ENCODE data around the gene LAMA4. TPM values are rescaled to one million over a fixed set of nuclear protein-coding genes. Genes with fewer than 3 reads are reported as not detected.

Gene LAMA4
- total RNA-seq, 1 experiment from 2014 or later, result 1.1 TPM

DNA sequence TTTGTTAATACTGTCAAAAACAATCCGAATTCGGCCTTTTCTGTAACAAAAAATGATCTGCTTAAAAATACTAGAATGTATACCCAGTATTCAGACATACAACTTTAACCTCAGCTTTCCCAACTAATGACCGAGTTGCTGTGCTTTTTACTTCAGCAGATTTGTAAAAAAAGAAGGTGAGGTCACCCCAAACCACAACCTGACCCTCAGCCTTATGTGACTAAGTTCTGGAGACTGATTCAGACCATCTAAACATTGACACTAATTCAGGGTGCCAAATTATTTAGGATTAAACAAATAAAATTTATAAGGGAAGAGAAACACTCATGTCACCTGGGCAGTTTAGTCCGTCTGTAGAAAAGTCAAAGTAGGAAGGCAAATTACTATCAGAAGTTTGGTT is 192.8 kb downstream of the LAMA4 start:
- no peak for DNase-seq
- no peak overlapping the region for H3K4me3 Mint-ChIP-seq
- H3K27ac ChIP-seq (ENCODE audit: insufficient read length, low read depth, low read length), result no peak overlapping the region
- H4K91ac ChIP-seq (ENCODE audit: insufficient read length, low read depth, low read length), result no peak overlapping the region
- H3T11ph ChIP-seq (ENCODE audit: low read length), result no peak overlapping the region
- no peaks in the 10 kb centered on the region for H3K36me3 Mint-ChIP-seq (ENCODE audit: insufficient read depth in 1 of 3, low read depth in 3 of 3)
- no peak overlapping the region for H2BK12ac ChIP-seq (ENCODE audit: insufficient read length, low read depth, low read length)
- H4K20me1 ChIP-seq (ENCODE audit: control insufficient read depth, insufficient read depth, insufficient read length), result no peaks in the 10 kb centered on the region
- H3K27me3 ChIP-seq (ENCODE audit: insufficient read depth, low read length), result no peaks in the 10 kb centered on the region
- H3K9me3 Mint-ChIP-seq, result no peaks in the 10 kb centered on the region
- H3K9me3 ChIP-seq (ENCODE audit: control insufficient read depth, low read depth, low read length), result no peaks in the 10 kb centered on the region
- no peak overlapping the region for H3K27ac Mint-ChIP-seq
- H2BK15ac ChIP-seq (ENCODE audit: low read depth, low read length), result no peak overlapping the region
- H3K23ac ChIP-seq (ENCODE audit: insufficient read length, low read depth, low read length), result no peak overlapping the region
- no peak overlapping the region for H3K9ac ChIP-seq (ENCODE audit: extremely low read depth, insufficient read length, low read length)
- H3K4me1 ChIP-seq (ENCODE audit: insufficient read depth, low read length), result no peaks in the 10 kb centered on the region
- no peaks in the 10 kb centered on the region for H3K79me2 ChIP-seq (ENCODE audit: insufficient read depth, low read length)
- no peak overlapping the region for H3K4me2 ChIP-seq (ENCODE audit: insufficient read depth, insufficient read length, low read length)
- no peak overlapping the region for H2BK20ac ChIP-seq (ENCODE audit: low read depth, low read length, poor library complexity, severe bottlenecking)
- no peak overlapping the region for H2BK5ac ChIP-seq (ENCODE audit: insufficient read length, low read length)
- no peak overlapping the region for H3K18ac ChIP-seq (ENCODE audit: insufficient read length, low read depth, low read length)
- no peak overlapping the region for H2AFZ ChIP-seq (ENCODE audit: low read length)
- TF ChIP-seq, protein P1, sequence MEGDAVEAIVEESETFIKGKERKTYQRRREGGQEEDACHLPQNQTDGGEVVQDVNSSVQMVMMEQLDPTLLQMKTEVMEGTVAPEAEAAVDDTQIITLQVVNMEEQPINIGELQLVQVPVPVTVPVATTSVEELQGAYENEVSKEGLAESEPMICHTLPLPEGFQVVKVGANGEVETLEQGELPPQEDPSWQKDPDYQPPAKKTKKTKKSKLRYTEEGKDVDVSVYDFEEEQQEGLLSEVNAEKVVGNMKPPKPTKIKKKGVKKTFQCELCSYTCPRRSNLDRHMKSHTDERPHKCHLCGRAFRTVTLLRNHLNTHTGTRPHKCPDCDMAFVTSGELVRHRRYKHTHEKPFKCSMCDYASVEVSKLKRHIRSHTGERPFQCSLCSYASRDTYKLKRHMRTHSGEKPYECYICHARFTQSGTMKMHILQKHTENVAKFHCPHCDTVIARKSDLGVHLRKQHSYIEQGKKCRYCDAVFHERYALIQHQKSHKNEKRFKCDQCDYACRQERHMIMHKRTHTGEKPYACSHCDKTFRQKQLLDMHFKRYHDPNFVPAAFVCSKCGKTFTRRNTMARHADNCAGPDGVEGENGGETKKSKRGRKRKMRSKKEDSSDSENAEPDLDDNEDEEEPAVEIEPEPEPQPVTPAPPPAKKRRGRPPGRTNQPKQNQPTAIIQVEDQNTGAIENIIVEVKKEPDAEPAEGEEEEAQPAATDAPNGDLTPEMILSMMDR (conservative IDR thresholded peaks at IDR 0.05), result no peak
- no peak overlapping the region for H3K56ac ChIP-seq (ENCODE audit: insufficient read length, low read depth, low read length)
- H3K23me2 ChIP-seq (ENCODE audit: insufficient read length, low read depth, low read length, poor library complexity, severe bottlenecking), result no peaks in the 10 kb centered on the region
- no peak overlapping the region for H4K5ac ChIP-seq (ENCODE audit: insufficient read length, low read depth, low read length)
- H2AK5ac ChIP-seq (ENCODE audit: insufficient read length, low read length), result no peak overlapping the region
- no peak overlapping the region for H3K14ac ChIP-seq (ENCODE audit: insufficient read depth, low read length)
- H3K4ac ChIP-seq (ENCODE audit: low read depth, low read length), result no peak overlapping the region
- no peak overlapping the region for H4K8ac ChIP-seq (replicated peaks; ENCODE audit: insufficient read length, low read depth, low read length)
- H2BK120ac ChIP-seq (ENCODE audit: low read depth, low read length, poor library complexity, severe bottlenecking), result no peak overlapping the region
- WGBS (ENCODE audit: extremely low coverage, insufficient read length, low lambda C conversion rate), result no CpG with 5 or more reads among the region's 4 CpGs
- no peaks in the 10 kb centered on the region for H3K4me1 Mint-ChIP-seq
- H3K79me1 ChIP-seq (ENCODE audit: insufficient read depth, low read depth, low read length, poor library complexity, severe bottlenecking), result no peaks in the 10 kb centered on the region
- H3K27me3 Mint-ChIP-seq (ENCODE audit: low read depth), result no peaks in the 10 kb centered on the region

Other genes with a start within 250 kb of the LAMA4 start
- not detected in 2 replicates for gene CCN6, start 200.5 kb downstream of the LAMA4 start, total RNA-seq (2021)
- gene TUBE1, start 167.1 kb downstream of the LAMA4 start, total RNA-seq (2021), result 11.6 and 12.9 TPM in 2 replicates
- gene FAM229B, start 167.0 kb downstream of the LAMA4 start, total RNA-seq (2021), result 8.2 and 9.0 TPM in 2 replicates
- gene RFPL4B, start 92.8 kb upstream of the LAMA4 start, total RNA-seq (2021), result not detected in 2 replicates